ENCODE data around the gene PSMD12. TPM values are rescaled to one million over a fixed set of nuclear protein-coding genes. Genes with fewer than 3 reads are reported as not detected.

The PSMD12 gene
- total RNA-seq, 1 experiment from 2014 or later: 90.5 TPM

DNA sequence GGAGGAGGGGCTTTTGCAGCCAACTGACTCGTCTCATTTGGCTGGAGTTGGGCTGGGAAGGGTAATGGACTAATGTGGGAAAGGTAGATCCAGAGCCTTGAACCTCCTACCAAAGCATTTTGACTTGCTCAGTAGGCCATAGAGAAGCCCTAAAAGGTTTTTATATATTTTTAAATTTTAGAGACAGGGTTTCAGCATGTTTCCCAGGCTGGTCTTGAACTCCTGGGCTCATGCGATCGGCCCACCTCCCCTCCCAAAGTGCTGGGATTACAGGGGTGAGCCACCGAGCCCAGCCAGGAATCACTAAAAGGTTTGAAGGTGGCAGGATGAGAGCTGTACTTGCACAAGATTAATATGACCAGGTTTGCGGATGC is 8.7 kb upstream of the PSMD12 start:
- Histone ChIP-seq H3K14ac (ENCODE audit: insufficient read depth, low read length) (no peak overlapping the region), H3T11ph (ENCODE audit: low read length) (no peak overlapping the region), H3K4ac (ENCODE audit: low read depth, low read length) (no peak overlapping the region), H3K4me1 (ENCODE audit: insufficient read depth, low read length) (peaks cover 2% of the 10 kb centered on the region; the same call in 1 of the 2 replicates), H2BK120ac (ENCODE audit: low read depth, low read length, poor library complexity, severe bottlenecking) (no peak overlapping the region), H3K27ac (ENCODE audit: insufficient read length, low read depth, low read length) (no peak overlapping the region), H3K56ac (ENCODE audit: insufficient read length, low read depth, low read length) (no peak overlapping the region), H2BK20ac (ENCODE audit: low read depth, low read length, poor library complexity, severe bottlenecking) (no peak overlapping the region), H3K9me3 (ENCODE audit: control insufficient read depth, low read depth, low read length) (no peaks in the 10 kb centered on the region), H3K9ac (ENCODE audit: extremely low read depth, insufficient read length, low read length) (no peak overlapping the region), H3K23ac (ENCODE audit: insufficient read length, low read depth, low read length) (no peak overlapping the region), H3K23me2 (ENCODE audit: insufficient read length, low read depth, low read length, poor library complexity, severe bottlenecking) (peaks cover 11% of the 10 kb centered on the region), H2BK15ac (ENCODE audit: low read depth, low read length) (no peak overlapping the region), H2AK5ac (ENCODE audit: insufficient read length, low read length) (no peak overlapping the region), H2BK12ac (ENCODE audit: insufficient read length, low read depth, low read length) (no peak overlapping the region), H2BK5ac (ENCODE audit: insufficient read length, low read length) (no peak overlapping the region), H3K79me1 (ENCODE audit: insufficient read depth, low read depth, low read length, poor library complexity, severe bottlenecking) (no peaks in the 10 kb centered on the region), H4K8ac (replicated peaks; ENCODE audit: insufficient read length, low read depth, low read length) (no peak overlapping the region), H3K79me2 (ENCODE audit: insufficient read depth, low read length) (peaks cover 3% of the 10 kb centered on the region; the same call in 1 of the 2 replicates), H3K27me3 (ENCODE audit: insufficient read depth, low read length) (no peaks in the 10 kb centered on the region), H4K5ac (ENCODE audit: insufficient read length, low read depth, low read length) (no peak overlapping the region), H3K4me2 (ENCODE audit: insufficient read depth, insufficient read length, low read length) (no peak overlapping the region), H2AFZ (ENCODE audit: low read length) (no peak overlapping the region), H3K18ac (ENCODE audit: insufficient read length, low read depth, low read length) (no peak overlapping the region), H4K91ac (ENCODE audit: insufficient read length, low read depth, low read length) (no peak overlapping the region), H4K20me1 (ENCODE audit: control insufficient read depth, insufficient read depth, insufficient read length) (no peaks in the 10 kb centered on the region)
- no peak overlapping the region for H3K27ac Mint-ChIP-seq
- peak overlapping the region; percentile 44 to 72; a peak in 4 of 5 replicates for H3K4me3 Mint-ChIP-seq
- peaks cover 8 to 12% of the 10 kb centered on the region in 2 experiments for H3K9me3 Mint-ChIP-seq
- H3K4me1 Mint-ChIP-seq: peaks cover 31% of the 10 kb centered on the region in 2 experiments
- no peaks in the 10 kb centered on the region for H3K27me3 Mint-ChIP-seq (ENCODE audit: low read depth)
- TF ChIP-seq, protein P1, sequence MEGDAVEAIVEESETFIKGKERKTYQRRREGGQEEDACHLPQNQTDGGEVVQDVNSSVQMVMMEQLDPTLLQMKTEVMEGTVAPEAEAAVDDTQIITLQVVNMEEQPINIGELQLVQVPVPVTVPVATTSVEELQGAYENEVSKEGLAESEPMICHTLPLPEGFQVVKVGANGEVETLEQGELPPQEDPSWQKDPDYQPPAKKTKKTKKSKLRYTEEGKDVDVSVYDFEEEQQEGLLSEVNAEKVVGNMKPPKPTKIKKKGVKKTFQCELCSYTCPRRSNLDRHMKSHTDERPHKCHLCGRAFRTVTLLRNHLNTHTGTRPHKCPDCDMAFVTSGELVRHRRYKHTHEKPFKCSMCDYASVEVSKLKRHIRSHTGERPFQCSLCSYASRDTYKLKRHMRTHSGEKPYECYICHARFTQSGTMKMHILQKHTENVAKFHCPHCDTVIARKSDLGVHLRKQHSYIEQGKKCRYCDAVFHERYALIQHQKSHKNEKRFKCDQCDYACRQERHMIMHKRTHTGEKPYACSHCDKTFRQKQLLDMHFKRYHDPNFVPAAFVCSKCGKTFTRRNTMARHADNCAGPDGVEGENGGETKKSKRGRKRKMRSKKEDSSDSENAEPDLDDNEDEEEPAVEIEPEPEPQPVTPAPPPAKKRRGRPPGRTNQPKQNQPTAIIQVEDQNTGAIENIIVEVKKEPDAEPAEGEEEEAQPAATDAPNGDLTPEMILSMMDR (conservative IDR thresholded peaks at IDR 0.05): no peak
- WGBS (ENCODE audit: extremely low coverage, insufficient read length, low lambda C conversion rate): no CpG with 5 or more reads among the region's 5 CpGs
- H3K36me3 Mint-ChIP-seq (ENCODE audit: insufficient read depth in 1 of 3, low read depth in 3 of 3): peaks cover 10 to 12% (median 11%) of the 10 kb centered on the region in 3 experiments
- DNase-seq: no peak

Measured in H9 (cell line).